SW480 (cell line): ENCODE measurements around the gene TARBP1.
"Not testable (repeated sequence)": the region's sequence is repeated elsewhere in the genome, so short reads cannot be mapped to it uniquely, and the experiment has no call there.

Experiments used
- DNase-seq: peaks from one replicate; pipeline ENCODE4 v3.0.0-alpha.2; 2016; ENCODE audit warnings: low spot score

Gene TARBP1

GRCh38 chr1:234504969-234505768 lies 26.2 kb upstream of the TARBP1 start:
- DNase-seq = no peak

GRCh38 chr1:234504251-234504650 lies 25.3 kb upstream of the TARBP1 start:
- DNase-seq = not testable (repeated sequence)

- no peak for DNase-seq
Observed at GRCh38 chr1:234503193-234504050, 24.4 kb upstream of the TARBP1 start.

- DNase-seq = no peak
Observed at GRCh38 chr1:234502785-234503184, 23.8 kb upstream of the TARBP1 start.

GRCh38 chr1:234500269-234500668 lies 21.3 kb upstream of the TARBP1 start:
- no peak for DNase-seq

- DNase-seq = no peak
Observed at GRCh38 chr1:234499943-234500245, 20.9 kb upstream of the TARBP1 start.

- peak; percentile 71 for DNase-seq
Observed at GRCh38 chr1:234499119-234499942, 20.4 kb upstream of the TARBP1 start.

- no peak for DNase-seq
Observed at GRCh38 chr1:234498448-234499118, 19.6 kb upstream of the TARBP1 start.

GRCh38 chr1:234497589-234497988 lies 18.6 kb upstream of the TARBP1 start:
- DNase-seq = no peak

GRCh38 chr1:234495231-234495990 lies 16.4 kb upstream of the TARBP1 start:
- no peak for DNase-seq

GRCh38 chr1:234494049-234494448 lies 15.1 kb upstream of the TARBP1 start:
- DNase-seq = no peak

- DNase-seq = no peak
Observed at GRCh38 chr1:234490793-234491479, 12.0 kb upstream of the TARBP1 start.

GRCh38 chr1:234489698-234490077 lies 10.7 kb upstream of the TARBP1 start:
- no peak for DNase-seq

- no peak for DNase-seq
Observed at GRCh38 chr1:234489007-234489697, 10.2 kb upstream of the TARBP1 start.

GRCh38 chr1:234488054-234489006 lies 9.4 kb upstream of the TARBP1 start:
- no peak for DNase-seq

- DNase-seq = peak; percentile 51
Observed at GRCh38 chr1:234486858-234487840, 8.2 kb upstream of the TARBP1 start.

- no peak for DNase-seq
Observed at GRCh38 chr1:234484991-234485739, 6.2 kb upstream of the TARBP1 start.
